Activated T-cell treated with anti-CD3 and anti-CD28 coated beads, Interleukin-2, amount 50 U/mL, for 24 hours (primary cell): ENCODE data around the gene SMCO3.

Experiments
- DNase-seq: peaks from one replicate; pipeline ENCODE4 v3.0.0-alpha.2; 2020
- H3K27ac Mint-ChIP-seq: 2 replicates; pipeline ENCODE4 v1.8.0; 2020; ENCODE audit warnings: mild to moderate bottlenecking, mixed read lengths
- H3K27me3 Mint-ChIP-seq: 2 replicates; pipeline ENCODE4 v1.8.0; 2020; ENCODE audit warnings: mixed read lengths
- H3K36me3 Mint-ChIP-seq: 2 replicates; pipeline ENCODE4 v1.8.0; 2020; ENCODE audit warnings: low read depth, mixed read lengths
- H3K4me1 Mint-ChIP-seq: 2 replicates; pipeline ENCODE4 v1.8.0; 2020; ENCODE audit warnings: low read depth, mixed read lengths
- H3K4me3 Mint-ChIP-seq: 2 replicates; pipeline ENCODE4 v1.8.0; 2020; ENCODE audit warnings: mild to moderate bottlenecking, moderate library complexity, mixed read lengths
- H3K9me3 Mint-ChIP-seq: 2 replicates; pipeline ENCODE4 v1.8.0; 2020; ENCODE audit warnings: mixed read lengths

SMCO3 gene

GRCh38 chr12:14814014-14814413 lies at the start of gene SMCO3:
Gene SMCO3 (minus strand): TSS chr12:14814182. CDS start chr12:14806680, 7,502 bp downstream.
- H3K36me3 Mint-ChIP-seq, result no peaks in the 10 kb centered on the region
- peaks cover 3% of the 10 kb centered on the region for H3K27me3 Mint-ChIP-seq
- H3K4me3 Mint-ChIP-seq, result no peak within 1 kb of the TSS
- no peak for DNase-seq
- H3K27ac Mint-ChIP-seq, result no peak within 1 kb of the TSS
- H3K9me3 Mint-ChIP-seq, result peaks cover 6% of the 10 kb centered on the region
- H3K4me1 Mint-ChIP-seq, result peaks cover 19% of the 10 kb centered on the region

GRCh38 chr12:14860490-14860889 lies 46.5 kb upstream of the SMCO3 start:
- Mint-ChIP-seq H3K9me3 (peaks cover 18% of the 10 kb centered on the region), H3K4me1 (no peaks in the 10 kb centered on the region), H3K27ac (no peak overlapping the region), H3K27me3 (no peaks in the 10 kb centered on the region), H3K36me3 (peaks cover 9% of the 10 kb centered on the region), H3K4me3 (no peak overlapping the region)
- no peak for DNase-seq

GRCh38 chr12:14858513-14858912 lies 44.5 kb upstream of the SMCO3 start:
- H3K36me3 Mint-ChIP-seq, result peaks cover 9% of the 10 kb centered on the region
- H3K4me3 Mint-ChIP-seq, result no peak overlapping the region
- peaks cover 18% of the 10 kb centered on the region for H3K9me3 Mint-ChIP-seq
- H3K27ac Mint-ChIP-seq, result no peak overlapping the region
- no peaks in the 10 kb centered on the region for H3K27me3 Mint-ChIP-seq
- DNase-seq, result no peak
- no peaks in the 10 kb centered on the region for H3K4me1 Mint-ChIP-seq

GRCh38 chr12:14854586-14855183 lies 40.7 kb upstream of the SMCO3 start:
- peaks cover 9% of the 10 kb centered on the region for H3K9me3 Mint-ChIP-seq
- peaks cover 6% of the 10 kb centered on the region for H3K36me3 Mint-ChIP-seq
- H3K27ac Mint-ChIP-seq, result no peak overlapping the region
- H3K4me1 Mint-ChIP-seq, result no peaks in the 10 kb centered on the region
- H3K27me3 Mint-ChIP-seq, result no peaks in the 10 kb centered on the region
- H3K4me3 Mint-ChIP-seq, result no peak overlapping the region
- DNase-seq, result no peak

- Mint-ChIP-seq H3K36me3 (peaks cover 2% of the 10 kb centered on the region), H3K4me3 (no peak overlapping the region), H3K4me1 (no peaks in the 10 kb centered on the region), H3K27ac (no peak overlapping the region), H3K27me3 (no peaks in the 10 kb centered on the region), H3K9me3 (peaks cover 3% of the 10 kb centered on the region)
- DNase-seq, result no peak
These were observed 40.0 kb upstream of the SMCO3 start for GRCh38 chr12:14853961-14854360.

DNA sequence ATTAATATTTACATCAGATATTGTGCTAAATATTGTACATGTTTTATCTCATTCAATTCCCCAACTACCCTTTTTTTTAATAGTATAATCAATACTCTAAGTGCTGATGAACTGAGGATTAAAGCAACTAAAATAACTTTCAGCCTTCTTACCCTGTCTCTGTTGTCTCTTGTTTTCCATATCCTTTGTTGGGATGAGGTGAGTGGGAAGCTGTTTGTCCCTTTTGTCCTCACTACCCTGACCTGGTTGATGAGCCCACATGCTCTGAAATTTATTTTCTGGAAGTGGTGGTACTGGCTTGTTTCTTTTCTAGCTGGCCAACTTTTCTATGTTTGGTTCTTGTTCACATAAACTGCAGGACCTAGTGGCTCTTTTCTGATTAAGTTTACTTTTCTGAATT lies 38.9 kb upstream of the SMCO3 start:
- no peaks in the 10 kb centered on the region for H3K4me1 Mint-ChIP-seq
- DNase-seq, result no peak

GRCh38 chr12:14850929-14851663 lies 37.1 kb upstream of the SMCO3 start:
- Mint-ChIP-seq H3K27ac (no peak overlapping the region), H3K36me3 (no peaks in the 10 kb centered on the region)

More for the DNA sequence above, 38.9 kb upstream of the SMCO3 start:
- H3K9me3 Mint-ChIP-seq, result peaks cover 3% of the 10 kb centered on the region
- no peaks in the 10 kb centered on the region for H3K27me3 Mint-ChIP-seq
- H3K4me3 Mint-ChIP-seq, result no peak overlapping the region
- no peaks in the 10 kb centered on the region for H3K36me3 Mint-ChIP-seq
- H3K27ac Mint-ChIP-seq, result no peak overlapping the region

GRCh38 chr12:14849661-14850060 lies 35.7 kb upstream of the SMCO3 start:
- no peaks in the 10 kb centered on the region for H3K27me3 Mint-ChIP-seq
- no peak for DNase-seq
- H3K4me3 Mint-ChIP-seq, result no peak overlapping the region
- H3K36me3 Mint-ChIP-seq, result no peaks in the 10 kb centered on the region
- H3K9me3 Mint-ChIP-seq, result no peaks in the 10 kb centered on the region
- H3K4me1 Mint-ChIP-seq, result peaks cover 11% of the 10 kb centered on the region
- no peak overlapping the region for H3K27ac Mint-ChIP-seq

More at GRCh38 chr12:14850929-14851663, 37.1 kb upstream of the SMCO3 start:
- Mint-ChIP-seq H3K4me3 (no peak overlapping the region), H3K9me3 (no peaks in the 10 kb centered on the region), H3K27me3 (no peaks in the 10 kb centered on the region), H3K4me1 (peaks cover 3% of the 10 kb centered on the region)
- DNase-seq, result no peak

DNA sequence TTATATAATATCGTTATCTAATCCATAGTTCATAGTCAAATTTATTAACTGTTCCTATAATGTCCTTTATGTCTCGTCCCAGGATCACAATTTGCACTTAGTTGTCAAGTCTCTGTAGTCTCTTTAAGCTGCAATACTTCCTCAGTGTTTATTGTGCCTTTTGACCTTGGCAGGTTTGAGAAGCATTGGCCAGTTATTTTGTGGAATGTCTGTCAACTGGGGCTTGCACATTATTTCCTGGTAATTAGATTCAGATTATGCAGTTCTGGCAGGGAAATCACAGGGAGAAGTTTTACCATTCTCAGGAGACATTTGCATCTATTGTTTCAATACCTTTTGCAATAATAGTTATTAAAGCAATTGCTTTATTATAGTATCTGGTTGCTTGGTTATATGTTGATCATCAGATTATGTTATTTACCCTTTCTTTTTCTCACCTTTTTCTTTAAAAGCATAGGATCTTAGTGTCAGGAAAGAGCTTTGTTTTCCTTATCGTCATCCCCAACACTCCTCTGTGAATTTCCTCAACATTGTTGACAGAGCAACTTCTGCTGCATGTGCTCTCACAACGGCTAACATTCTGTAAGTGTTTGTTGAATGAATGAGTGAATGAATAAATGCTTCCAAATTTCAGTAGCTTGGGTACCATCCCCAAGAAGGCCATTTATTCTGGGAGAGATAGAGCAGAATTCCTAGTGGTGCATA lies 33.0 kb upstream of the SMCO3 start:
- H3K36me3 Mint-ChIP-seq, result no peaks in the 10 kb centered on the region
- DNase-seq, result no peak
- H3K4me3 Mint-ChIP-seq, result no peak overlapping the region
- no peaks in the 10 kb centered on the region for H3K27me3 Mint-ChIP-seq
- H3K9me3 Mint-ChIP-seq, result no peaks in the 10 kb centered on the region
- H3K4me1 Mint-ChIP-seq, result peaks cover 11% of the 10 kb centered on the region
- no peak overlapping the region for H3K27ac Mint-ChIP-seq

DNA sequence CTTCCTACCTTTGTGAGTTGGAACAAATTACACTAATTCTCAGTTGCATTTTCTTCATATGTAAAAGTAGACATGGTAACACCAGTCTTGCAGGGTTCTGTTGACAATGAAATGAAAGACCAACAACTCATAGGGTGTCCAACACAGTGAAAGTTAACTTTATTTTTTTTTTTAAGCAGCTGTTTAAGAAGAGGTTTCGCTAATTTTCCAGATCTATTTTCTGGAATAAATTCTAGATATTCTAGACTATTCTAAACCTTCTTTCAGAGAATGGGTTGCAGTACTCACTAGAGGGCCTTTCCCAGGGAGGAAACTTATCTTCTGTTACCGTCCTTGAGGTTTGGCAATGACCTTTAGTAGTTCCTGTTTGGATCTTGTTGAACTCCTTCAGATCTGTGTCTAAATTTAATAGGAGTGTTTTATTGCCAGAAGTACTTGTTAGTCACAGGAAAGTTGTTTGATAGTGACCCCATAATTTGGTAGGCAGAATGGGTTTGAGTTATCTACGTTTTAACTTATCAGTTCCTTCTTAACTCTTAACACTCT lies 32.1 kb upstream of the SMCO3 start:
- Mint-ChIP-seq H3K27ac (no peak overlapping the region), H3K4me3 (no peak overlapping the region), H3K36me3 (no peaks in the 10 kb centered on the region), H3K9me3 (no peaks in the 10 kb centered on the region), H3K27me3 (no peaks in the 10 kb centered on the region), H3K4me1 (peaks cover 11% of the 10 kb centered on the region)
- no peak for DNase-seq

DNA sequence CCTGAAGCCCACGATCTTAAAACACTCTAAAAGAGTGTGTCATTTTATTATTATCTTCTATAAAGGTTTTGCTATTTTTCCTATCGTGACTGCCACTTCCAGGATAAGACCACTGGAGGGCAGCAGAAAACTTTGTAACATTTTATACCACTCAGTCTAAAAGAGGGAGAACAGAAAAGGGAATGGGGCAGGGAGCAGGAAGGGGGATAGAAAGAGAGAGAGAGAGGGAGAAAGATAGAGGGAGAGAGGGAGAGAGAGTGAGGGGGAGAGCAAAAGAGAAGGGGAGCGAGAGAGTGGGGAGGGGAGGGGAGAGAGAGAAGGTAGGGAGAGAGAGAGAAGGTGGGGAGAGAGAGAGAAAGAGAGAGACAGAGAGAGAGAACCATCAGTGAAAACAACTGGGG lies 31.4 kb upstream of the SMCO3 start:
- H3K4me3 Mint-ChIP-seq, result no peak overlapping the region
- H3K4me1 Mint-ChIP-seq, result peaks cover 11% of the 10 kb centered on the region
- H3K27ac Mint-ChIP-seq, result no peak overlapping the region
- H3K9me3 Mint-ChIP-seq, result no peaks in the 10 kb centered on the region
- no peaks in the 10 kb centered on the region for H3K27me3 Mint-ChIP-seq
- no peaks in the 10 kb centered on the region for H3K36me3 Mint-ChIP-seq
- DNase-seq, result no peak

- Mint-ChIP-seq H3K27me3 (peaks cover 4% of the 10 kb centered on the region), H3K36me3 (no peaks in the 10 kb centered on the region), H3K4me1 (peaks cover 11% of the 10 kb centered on the region), H3K27ac (no peak overlapping the region), H3K9me3 (no peaks in the 10 kb centered on the region), H3K4me3 (no peak overlapping the region)
- no peak for DNase-seq
These were observed 30.4 kb upstream of the SMCO3 start for GRCh38 chr12:14844401-14844800.

- DNase-seq, result no peak
- peaks cover 11% of the 10 kb centered on the region for H3K4me1 Mint-ChIP-seq
- H3K9me3 Mint-ChIP-seq, result no peaks in the 10 kb centered on the region
- no peaks in the 10 kb centered on the region for H3K36me3 Mint-ChIP-seq
- no peak within 1 kb of the TSS for H3K4me3 Mint-ChIP-seq
- H3K27ac Mint-ChIP-seq, result no peak within 1 kb of the TSS
- H3K27me3 Mint-ChIP-seq, result peaks cover 9% of the 10 kb centered on the region
These were observed 29.5 kb upstream of the SMCO3 start, which contains the start of gene ART4 for GRCh38 chr12:14843425-14843887. Gene ART4 (minus strand): TSS chr12:14843526. CDS start chr12:14843113, 413 bp downstream.

DNA sequence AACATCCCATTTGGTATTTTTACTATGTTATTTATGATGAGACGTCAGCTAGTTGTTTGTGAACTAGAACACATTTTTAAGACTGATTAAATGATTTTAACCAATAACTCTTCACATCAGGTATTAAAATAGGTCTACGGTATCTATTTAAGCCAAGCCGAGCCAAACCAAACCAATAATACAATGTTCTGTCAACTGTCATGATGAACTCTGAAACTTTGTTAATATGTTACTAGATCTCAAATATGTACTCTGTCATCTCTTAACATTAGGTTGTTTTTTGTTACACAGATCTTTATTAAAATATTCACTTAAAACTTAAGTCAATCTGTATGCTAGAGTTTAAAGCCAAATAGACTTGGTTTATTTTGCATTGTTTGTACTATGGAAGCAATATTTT lies 28.3 kb upstream of the SMCO3 start:
- no peak for DNase-seq
- Mint-ChIP-seq H3K36me3 (no peaks in the 10 kb centered on the region), H3K9me3 (no peaks in the 10 kb centered on the region), H3K4me1 (peaks cover 11% of the 10 kb centered on the region), H3K27ac (no peak overlapping the region), H3K4me3 (no peak overlapping the region), H3K27me3 (peaks cover 13% of the 10 kb centered on the region)
